Measurements from ENCODE around the gene RXRB.

The RXRB gene

DNA sequence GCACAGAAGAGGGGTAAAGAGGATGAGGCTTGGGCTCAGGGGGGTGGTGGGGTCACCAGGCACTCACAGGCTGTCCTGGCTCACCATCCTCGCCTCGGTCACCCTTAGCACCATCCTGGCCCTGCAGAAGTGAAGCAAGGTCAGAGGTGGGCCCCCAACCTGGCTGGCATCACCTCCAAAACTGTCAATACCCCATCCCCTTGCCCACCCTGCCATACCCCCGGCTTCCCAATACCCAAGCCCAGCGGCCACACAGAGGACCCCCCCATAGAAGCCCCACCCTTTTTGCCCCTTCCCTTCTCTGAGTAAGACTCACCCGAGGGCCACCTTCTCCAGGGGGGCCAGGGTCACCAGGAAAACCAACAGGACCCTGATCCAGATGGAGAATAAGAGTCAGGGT lies 31.8 kb downstream of the RXRB start:
- H3K79me2 ChIP-seq (ENCODE audit: low read length): no peaks in the 10 kb centered on the region
- H3K4me3 ChIP-seq (ENCODE audit: low read length): no peak overlapping the region
- H3K4me2 ChIP-seq (ENCODE audit: low read depth, low read length): no peak overlapping the region
- H3K4me1 ChIP-seq (ENCODE audit: low read length): no peaks in the 10 kb centered on the region
- H3K9me2 ChIP-seq (replicated peaks; ENCODE audit: insufficient read depth, low read length): no peaks in the 10 kb centered on the region
- no peak for TF ChIP-seq EZH2 (optimal IDR thresholded peaks at IDR 0.05; ENCODE audit: low read depth, low read length)
- TF ChIP-seq, protein P1, sequence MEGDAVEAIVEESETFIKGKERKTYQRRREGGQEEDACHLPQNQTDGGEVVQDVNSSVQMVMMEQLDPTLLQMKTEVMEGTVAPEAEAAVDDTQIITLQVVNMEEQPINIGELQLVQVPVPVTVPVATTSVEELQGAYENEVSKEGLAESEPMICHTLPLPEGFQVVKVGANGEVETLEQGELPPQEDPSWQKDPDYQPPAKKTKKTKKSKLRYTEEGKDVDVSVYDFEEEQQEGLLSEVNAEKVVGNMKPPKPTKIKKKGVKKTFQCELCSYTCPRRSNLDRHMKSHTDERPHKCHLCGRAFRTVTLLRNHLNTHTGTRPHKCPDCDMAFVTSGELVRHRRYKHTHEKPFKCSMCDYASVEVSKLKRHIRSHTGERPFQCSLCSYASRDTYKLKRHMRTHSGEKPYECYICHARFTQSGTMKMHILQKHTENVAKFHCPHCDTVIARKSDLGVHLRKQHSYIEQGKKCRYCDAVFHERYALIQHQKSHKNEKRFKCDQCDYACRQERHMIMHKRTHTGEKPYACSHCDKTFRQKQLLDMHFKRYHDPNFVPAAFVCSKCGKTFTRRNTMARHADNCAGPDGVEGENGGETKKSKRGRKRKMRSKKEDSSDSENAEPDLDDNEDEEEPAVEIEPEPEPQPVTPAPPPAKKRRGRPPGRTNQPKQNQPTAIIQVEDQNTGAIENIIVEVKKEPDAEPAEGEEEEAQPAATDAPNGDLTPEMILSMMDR (IDR thresholded peaks at IDR 0.05; ENCODE audit: low read length): no peak
- H4K20me1 ChIP-seq (ENCODE audit: insufficient read depth, low read length): no peaks in the 10 kb centered on the region
- no peaks in the 10 kb centered on the region for H3K9me3 ChIP-seq (replicated peaks; ENCODE audit: insufficient read depth, low read length)
- no peak overlapping the region for H3K9ac ChIP-seq (ENCODE audit: low read length)
- no peaks in the 10 kb centered on the region for H3F3A ChIP-seq (ENCODE audit: insufficient read depth, low read length)
- no peak overlapping the region for H3K27ac ChIP-seq (ENCODE audit: low read length)
- H3K27me3 ChIP-seq (replicated peaks; ENCODE audit: insufficient read depth, low read length): peaks cover 31% of the 10 kb centered on the region
- H3K36me3 ChIP-seq (replicated peaks; ENCODE audit: insufficient read depth, low read length): no peaks in the 10 kb centered on the region
- no peak for DNase-seq
- no peak overlapping the region for H2AFZ ChIP-seq (ENCODE audit: low read length)

DNA sequence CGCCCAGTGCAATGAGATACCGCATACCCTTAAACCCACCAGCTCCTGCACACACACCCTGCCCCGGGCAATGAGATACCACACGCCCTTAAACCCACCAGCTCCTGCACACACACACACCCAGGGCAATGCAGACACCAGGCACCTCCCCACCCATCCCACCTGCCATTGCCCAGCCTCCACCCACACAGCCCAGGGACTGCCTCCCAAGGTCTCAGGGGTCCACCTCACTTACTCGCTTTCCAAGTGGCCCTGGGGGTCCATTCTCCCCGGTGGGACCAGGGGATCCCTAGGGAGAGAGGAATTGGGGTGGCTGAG lies 32.2 kb downstream of the RXRB start:
- no peak overlapping the region for H3K4me3 ChIP-seq (ENCODE audit: low read length)
- no peaks in the 10 kb centered on the region for H3K9me3 ChIP-seq (replicated peaks; ENCODE audit: insufficient read depth, low read length)
- no peaks in the 10 kb centered on the region for H4K20me1 ChIP-seq (ENCODE audit: insufficient read depth, low read length)
- H3K36me3 ChIP-seq (replicated peaks; ENCODE audit: insufficient read depth, low read length): no peaks in the 10 kb centered on the region
- no peak overlapping the region for H3K4me2 ChIP-seq (ENCODE audit: low read depth, low read length)
- no peak overlapping the region for H2AFZ ChIP-seq (ENCODE audit: low read length)
- H3K9me2 ChIP-seq (replicated peaks; ENCODE audit: insufficient read depth, low read length): no peaks in the 10 kb centered on the region
- no peaks in the 10 kb centered on the region for H3K4me1 ChIP-seq (ENCODE audit: low read length)
- no peak overlapping the region for H3K9ac ChIP-seq (ENCODE audit: low read length)
- H3F3A ChIP-seq (ENCODE audit: insufficient read depth, low read length): no peaks in the 10 kb centered on the region
- no peaks in the 10 kb centered on the region for H3K79me2 ChIP-seq (ENCODE audit: low read length)
- no peak for DNase-seq
- peaks cover 29% of the 10 kb centered on the region for H3K27me3 ChIP-seq (replicated peaks; ENCODE audit: insufficient read depth, low read length)
- TF ChIP-seq EZH2 (optimal IDR thresholded peaks at IDR 0.05; ENCODE audit: low read depth, low read length) (no peak), EZH2phosphoT487 (IDR thresholded peaks at IDR 0.05; ENCODE audit: low read length) (no peak)
- TF ChIP-seq, protein P1 (IDR thresholded peaks at IDR 0.05; ENCODE audit: low read length): no peak
- H3K27ac ChIP-seq (ENCODE audit: low read length): no peak overlapping the region

DNA sequence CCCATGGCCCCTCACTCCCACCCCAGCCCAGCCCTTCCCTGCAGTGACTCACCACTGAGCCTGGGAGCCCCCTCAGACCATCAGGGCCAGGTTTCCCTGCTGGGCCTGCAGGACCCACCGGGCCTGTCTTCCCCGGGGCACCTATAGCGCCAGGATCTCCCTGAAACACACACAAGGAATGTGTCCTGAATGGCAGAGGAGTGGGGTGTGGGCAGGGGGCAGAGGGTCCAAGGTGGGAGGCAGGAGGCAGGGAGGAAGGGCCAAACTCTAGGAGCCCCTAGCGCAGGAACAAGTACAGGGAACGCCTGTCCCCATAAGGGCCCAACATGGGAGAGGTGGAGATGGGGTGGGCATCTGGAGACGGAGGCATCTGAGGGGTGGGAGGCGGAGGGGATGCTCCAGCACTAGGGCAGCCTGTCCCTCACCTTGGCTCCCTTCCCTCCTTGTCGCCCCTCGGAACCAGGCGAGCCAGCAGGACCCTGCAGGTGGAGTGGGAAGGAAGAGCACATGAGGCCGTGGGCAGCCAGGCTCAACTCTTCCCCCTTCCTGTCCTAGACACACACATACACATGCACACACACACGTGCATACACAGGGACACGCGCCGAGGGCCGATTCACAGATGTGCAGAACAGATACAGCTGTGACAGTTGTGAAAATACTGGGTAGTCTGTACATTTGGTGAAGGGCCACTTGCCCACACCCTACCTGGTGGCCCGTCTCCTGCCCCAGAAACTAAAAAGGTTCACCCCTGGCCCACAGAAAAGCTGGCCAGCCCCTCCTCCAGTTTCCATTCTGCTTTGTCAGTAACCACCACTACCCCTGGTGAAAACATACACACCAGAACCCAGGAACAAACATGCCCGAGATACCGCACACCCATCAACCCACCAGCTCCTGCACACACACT lies 32.8 kb downstream of the RXRB start:
- Histone ChIP-seq H3K4me1 (ENCODE audit: low read length) (no peaks in the 10 kb centered on the region), H2AFZ (ENCODE audit: low read length) (no peak overlapping the region), H3K9me2 (replicated peaks; ENCODE audit: insufficient read depth, low read length) (no peaks in the 10 kb centered on the region), H3K4me2 (ENCODE audit: low read depth, low read length) (no peak overlapping the region), H3K79me2 (ENCODE audit: low read length) (no peaks in the 10 kb centered on the region), H4K20me1 (ENCODE audit: insufficient read depth, low read length) (no peaks in the 10 kb centered on the region), H3K9me3 (replicated peaks; ENCODE audit: insufficient read depth, low read length) (no peaks in the 10 kb centered on the region), H3K27me3 (replicated peaks; ENCODE audit: insufficient read depth, low read length) (peaks cover 24% of the 10 kb centered on the region), H3K36me3 (replicated peaks; ENCODE audit: insufficient read depth, low read length) (no peaks in the 10 kb centered on the region), H3F3A (ENCODE audit: insufficient read depth, low read length) (no peaks in the 10 kb centered on the region), H3K4me3 (ENCODE audit: low read length) (no peak overlapping the region), H3K27ac (ENCODE audit: low read length) (no peak overlapping the region), H3K9ac (ENCODE audit: low read length) (no peak overlapping the region)
- no peak for DNase-seq
- TF ChIP-seq, protein P1 (IDR thresholded peaks at IDR 0.05; ENCODE audit: low read length): no peak
- no peak for TF ChIP-seq EZH2 (optimal IDR thresholded peaks at IDR 0.05; ENCODE audit: low read depth, low read length)
- TF ChIP-seq EZH2phosphoT487 (IDR thresholded peaks at IDR 0.05; ENCODE audit: low read length): no peak
